ENCODE results near the gene MPZL2. TPM values are rescaled to one million over a fixed set of nuclear protein-coding genes. Genes with fewer than 3 reads are reported as not detected.

Gene MPZL2
- total RNA-seq, 1 donor: 0.36 TPM

DNA sequence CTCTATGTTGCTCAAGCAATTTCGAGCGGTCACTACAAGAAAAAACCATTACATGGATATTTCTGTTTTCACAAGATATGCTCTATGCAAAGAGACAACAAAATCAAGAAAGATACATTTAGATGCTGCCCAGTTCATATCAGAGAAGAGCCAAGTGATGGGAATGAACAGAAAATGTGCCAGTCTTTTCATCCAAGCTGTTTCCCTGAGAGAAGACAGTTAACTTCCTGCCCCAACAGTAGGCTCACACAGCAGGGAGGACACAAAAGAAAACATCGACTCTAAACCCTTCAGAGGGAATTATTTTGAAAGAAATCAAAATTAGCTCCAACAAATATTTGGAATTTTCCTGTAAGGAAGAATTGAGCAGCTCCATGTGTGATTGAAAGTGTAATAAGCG lies 50.9 kb downstream of the MPZL2 start:
- no peak for DNase-seq (ENCODE audit: low read depth)
- no peak overlapping the region for H3K4me3 ChIP-seq (ENCODE audit: low read depth, low read length)
- TF ChIP-seq, protein P1, sequence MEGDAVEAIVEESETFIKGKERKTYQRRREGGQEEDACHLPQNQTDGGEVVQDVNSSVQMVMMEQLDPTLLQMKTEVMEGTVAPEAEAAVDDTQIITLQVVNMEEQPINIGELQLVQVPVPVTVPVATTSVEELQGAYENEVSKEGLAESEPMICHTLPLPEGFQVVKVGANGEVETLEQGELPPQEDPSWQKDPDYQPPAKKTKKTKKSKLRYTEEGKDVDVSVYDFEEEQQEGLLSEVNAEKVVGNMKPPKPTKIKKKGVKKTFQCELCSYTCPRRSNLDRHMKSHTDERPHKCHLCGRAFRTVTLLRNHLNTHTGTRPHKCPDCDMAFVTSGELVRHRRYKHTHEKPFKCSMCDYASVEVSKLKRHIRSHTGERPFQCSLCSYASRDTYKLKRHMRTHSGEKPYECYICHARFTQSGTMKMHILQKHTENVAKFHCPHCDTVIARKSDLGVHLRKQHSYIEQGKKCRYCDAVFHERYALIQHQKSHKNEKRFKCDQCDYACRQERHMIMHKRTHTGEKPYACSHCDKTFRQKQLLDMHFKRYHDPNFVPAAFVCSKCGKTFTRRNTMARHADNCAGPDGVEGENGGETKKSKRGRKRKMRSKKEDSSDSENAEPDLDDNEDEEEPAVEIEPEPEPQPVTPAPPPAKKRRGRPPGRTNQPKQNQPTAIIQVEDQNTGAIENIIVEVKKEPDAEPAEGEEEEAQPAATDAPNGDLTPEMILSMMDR (IDR thresholded peaks at IDR 0.05; ENCODE audit: insufficient read depth, low read length): no peak

DNA sequence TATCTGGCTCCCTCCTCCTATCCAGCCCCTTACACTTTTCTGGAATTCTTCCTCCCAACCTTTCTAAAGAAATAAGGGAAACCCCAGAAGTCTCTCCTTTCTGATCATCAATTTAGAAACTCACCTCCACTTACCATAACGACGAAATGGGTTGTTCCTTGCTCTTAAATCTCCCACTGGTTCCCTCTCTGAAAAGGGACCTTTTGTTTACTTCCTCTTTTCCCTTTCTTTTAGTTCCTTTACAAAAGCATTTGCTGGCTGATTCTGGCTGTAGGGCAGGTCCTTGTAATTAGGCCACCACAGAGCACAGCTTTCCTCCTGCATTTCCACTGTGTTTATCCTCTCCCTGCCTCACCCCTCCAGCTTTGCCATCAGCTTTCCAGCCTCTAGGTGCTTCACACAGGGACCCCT lies 51.3 kb downstream of the MPZL2 start:
- no peak for DNase-seq (ENCODE audit: low read depth)
- TF ChIP-seq, protein P1 (IDR thresholded peaks at IDR 0.05; ENCODE audit: insufficient read depth, low read length): no peak

DNA sequence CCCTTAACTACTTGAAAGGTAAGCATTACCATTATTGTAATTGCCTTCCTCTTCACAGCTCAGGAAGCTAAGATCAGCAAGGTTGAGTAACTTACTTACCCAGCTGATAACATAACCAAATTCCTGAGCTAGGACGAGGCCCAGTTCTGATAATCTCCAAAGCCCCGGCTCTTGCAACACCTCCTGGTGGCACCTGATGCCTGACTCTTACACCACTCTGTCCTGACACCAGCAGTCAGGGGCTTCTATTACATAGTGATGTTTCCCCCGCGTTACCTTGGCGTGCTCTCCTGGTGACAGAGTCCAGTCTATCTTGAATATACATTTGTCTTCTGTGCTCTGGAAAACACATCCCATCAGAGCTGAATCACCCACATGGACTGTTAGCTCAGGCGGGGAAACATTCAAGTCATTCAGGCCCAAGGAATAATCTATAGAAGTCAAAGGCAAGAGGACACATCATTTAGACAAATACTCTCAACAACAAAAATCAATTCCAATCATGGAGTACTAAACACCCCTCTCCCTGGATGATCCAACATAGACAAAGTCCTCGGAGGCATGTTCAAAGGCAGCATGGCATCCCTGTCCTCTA lies 51.9 kb downstream of the MPZL2 start:
- TF ChIP-seq, protein P1 (IDR thresholded peaks at IDR 0.05; ENCODE audit: insufficient read depth, low read length): no peak
- H3K4me3 ChIP-seq (ENCODE audit: low read depth, low read length): no peak overlapping the region
- DNase-seq (ENCODE audit: low read depth): no peak

More for the DNA sequence above, 51.3 kb downstream of the MPZL2 start:
- H3K4me3 ChIP-seq (ENCODE audit: low read depth, low read length): no peak overlapping the region

DNA sequence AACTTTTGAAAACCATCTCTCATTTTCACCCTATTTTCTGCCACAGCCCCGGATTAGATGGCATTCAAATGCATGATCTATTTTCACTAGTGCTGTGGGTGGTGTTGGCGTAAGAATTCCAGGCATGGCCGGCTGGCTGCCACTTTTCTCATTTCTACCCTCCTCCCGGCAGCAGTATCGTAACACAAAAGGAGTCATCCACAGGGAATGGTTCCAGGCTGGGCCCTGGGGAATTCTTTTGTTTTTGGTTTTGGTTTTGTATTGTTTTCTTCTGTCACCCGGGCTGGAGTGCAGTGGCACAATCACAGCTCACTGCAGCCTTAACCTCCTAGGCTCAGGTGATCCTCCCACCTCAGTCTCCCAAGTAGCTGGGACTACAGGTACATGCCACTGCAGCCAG lies 53.1 kb downstream of the MPZL2 start:
- TF ChIP-seq, protein P1 (IDR thresholded peaks at IDR 0.05; ENCODE audit: insufficient read depth, low read length): no peak
- peak; percentile 61 for DNase-seq (ENCODE audit: low read depth)
- no peak overlapping the region for H3K4me3 ChIP-seq (ENCODE audit: low read depth, low read length)

DNA sequence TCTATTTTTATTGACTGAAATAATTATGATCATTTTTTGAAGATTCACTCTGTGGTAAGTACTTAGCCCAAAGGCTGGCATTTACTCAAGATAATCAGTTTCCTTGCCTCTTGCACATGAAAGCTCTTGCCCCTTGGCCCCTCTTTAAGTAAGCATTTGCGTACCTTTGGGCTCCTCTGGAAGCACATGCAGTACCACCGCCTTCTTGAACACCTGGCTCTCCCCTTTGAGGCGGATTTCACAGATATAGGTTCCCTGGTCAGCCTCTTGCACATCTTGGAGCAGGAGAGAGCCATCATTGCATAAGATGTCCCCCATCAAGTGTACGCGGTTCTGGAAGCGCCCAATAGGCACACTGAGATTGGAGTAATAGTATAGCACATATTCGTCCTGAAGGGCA lies 53.8 kb downstream of the MPZL2 start:
- TF ChIP-seq, protein P1 (IDR thresholded peaks at IDR 0.05; ENCODE audit: insufficient read depth, low read length): no peak
- H3K4me3 ChIP-seq (ENCODE audit: low read depth, low read length): no peak overlapping the region
- no peak for DNase-seq (ENCODE audit: low read depth)

DNA sequence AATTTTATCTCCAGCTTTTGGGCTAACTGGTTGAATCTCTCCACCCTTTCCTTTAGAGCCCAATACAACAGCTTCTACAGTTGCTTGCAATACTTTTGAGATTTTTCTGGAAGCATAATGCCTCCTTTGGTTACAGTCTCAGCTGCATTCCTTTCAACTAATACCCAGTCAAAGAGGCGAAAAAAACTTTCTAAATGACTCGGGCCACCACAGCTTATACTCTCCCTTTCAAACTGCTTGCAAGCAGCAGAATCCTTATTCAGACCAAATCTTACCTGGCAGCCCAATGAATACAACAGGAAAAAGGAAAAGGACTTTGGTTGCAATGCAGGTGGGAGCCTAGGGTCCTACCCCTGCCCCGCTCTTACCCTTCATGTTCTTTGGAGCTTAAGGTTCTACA lies 55.1 kb downstream of the MPZL2 start:
- TF ChIP-seq, protein P1 (IDR thresholded peaks at IDR 0.05; ENCODE audit: insufficient read depth, low read length): no peak
- H3K4me3 ChIP-seq (ENCODE audit: low read depth, low read length): no peak overlapping the region
- DNase-seq (ENCODE audit: low read depth): no peak

DNA sequence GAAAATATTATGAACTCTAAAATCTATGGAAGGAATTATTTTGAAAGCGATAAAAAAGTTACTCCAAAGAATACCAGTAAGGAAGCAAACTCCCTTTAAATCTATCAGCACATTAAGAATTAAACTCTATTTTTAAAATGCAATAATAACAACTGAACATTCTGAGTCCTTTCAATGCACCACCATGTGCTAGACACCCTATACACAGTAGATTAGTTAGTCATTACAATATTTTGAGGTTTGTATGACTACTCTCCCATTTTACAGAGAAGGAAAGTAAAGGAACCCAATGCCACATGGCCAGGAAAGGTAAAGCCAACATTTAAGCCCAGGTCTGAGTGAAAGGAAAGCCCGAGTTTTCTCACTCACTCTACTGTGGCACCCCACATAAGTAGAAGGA lies 57.0 kb downstream of the MPZL2 start:
- DNase-seq (ENCODE audit: low read depth): no peak
- TF ChIP-seq, protein P1 (IDR thresholded peaks at IDR 0.05; ENCODE audit: insufficient read depth, low read length): no peak
- H3K4me3 ChIP-seq (ENCODE audit: low read depth, low read length): no peak overlapping the region
